HFFc6 (cell line): ENCODE measurements around the gene CCKAR. TPM values are rescaled to one million over a fixed set of nuclear protein-coding genes. Genes with fewer than 3 reads are reported as not detected.

Experiments
- DNase-seq: peaks from one replicate; pipeline ENCODE4 v3.0.0-alpha.2; 2018
- H3K27ac Mint-ChIP-seq: 2 replicates; pipeline ENCODE4 v1.8.0; 2020; ENCODE audit warnings: mild to moderate bottlenecking, mixed read lengths
- H3K27me3 Mint-ChIP-seq: 2 replicates; pipeline ENCODE4 v1.8.0; 2021; ENCODE audit warnings: mild to moderate bottlenecking, moderate library complexity, mixed read lengths; ENCODE audit not compliant: insufficient read depth
- H3K36me3 Mint-ChIP-seq: 2 replicates; pipeline ENCODE4 v1.8.0; 2021; ENCODE audit warnings: low read depth, mixed read lengths
- H3K4me1 Mint-ChIP-seq: 2 replicates; pipeline ENCODE4 v1.8.0; 2020; ENCODE audit warnings: low read depth, mixed read lengths
- H3K4me3 Mint-ChIP-seq: 2 replicates; pipeline ENCODE4 v1.8.0; 2020; ENCODE audit warnings: mild to moderate bottlenecking, moderate library complexity, mixed read lengths
- H3K9me3 Mint-ChIP-seq: 2 replicates; pipeline ENCODE4 v1.8.0; 2020; ENCODE audit warnings: mild to moderate bottlenecking, mixed read lengths
- CTCF ChIP-seq: fragments of 200-600 bp; sonication (generic); IDR thresholded peaks from 2 replicates; pipeline ENCODE4 v1.5.0; 2021; ENCODE audit warnings: antibody characterized with exemption, mild to moderate bottlenecking
- total RNA-seq, 6 experiments: library from RNA; stranded (reverse); fragmentation: NEBNext Ultra II Directional; extraction: Animal tissue kit (Norgen Biotek cat#: 25700); gene quantifications; 2 replicates in 1 of 6; 3 replicates in 5 of 6; pipeline ENCODE4 v1.2.3, GENCODE V29; 2021

CCKAR gene
- total RNA-seq, 6 experiments from 2014 or later = not detected

- TF ChIP-seq CTCF = no peak
- Mint-ChIP-seq H3K27ac (no peak overlapping the region), H3K27me3 (peaks cover 36% of the 10 kb centered on the region), H3K36me3 (no peaks in the 10 kb centered on the region), H3K9me3 (0 out of 2 replicates have a peak, but pooled peaks cover 8% of the 10 kb centered on the region), H3K4me1 (no peaks in the 10 kb centered on the region), H3K4me3 (no peak overlapping the region)
- no peak for DNase-seq
Observed at GRCh38 chr4:26468977-26469376, 21.3 kb downstream of the CCKAR start.

GRCh38 chr4:26468283-26468949 is 21.9 kb downstream of the CCKAR start:
- Mint-ChIP-seq H3K4me3 (no peak overlapping the region), H3K36me3 (no peaks in the 10 kb centered on the region), H3K27ac (no peak overlapping the region), H3K4me1 (no peaks in the 10 kb centered on the region), H3K9me3 (peaks cover 13% of the 10 kb centered on the region; the same call in 1 of the 2 replicates), H3K27me3 (peaks cover 36% of the 10 kb centered on the region)
- no peak for TF ChIP-seq CTCF
- DNase-seq = no peak

- Mint-ChIP-seq H3K4me3 (no peak overlapping the region), H3K36me3 (no peaks in the 10 kb centered on the region), H3K9me3 (peaks cover 19% of the 10 kb centered on the region; the same call in 1 of the 2 replicates), H3K27ac (no peak overlapping the region), H3K4me1 (no peaks in the 10 kb centered on the region), H3K27me3 (peaks cover 37% of the 10 kb centered on the region)
- TF ChIP-seq CTCF = no peak
- DNase-seq = no peak
Observed at GRCh38 chr4:26467724-26468123, 22.6 kb downstream of the CCKAR start.

GRCh38 chr4:26466578-26467270 is 23.6 kb downstream of the CCKAR start:
- peaks cover 33% of the 10 kb centered on the region for H3K27me3 Mint-ChIP-seq
- no peak overlapping the region for H3K27ac Mint-ChIP-seq
- no peak for DNase-seq
- H3K4me3 Mint-ChIP-seq = no peak overlapping the region
- peaks cover 19% of the 10 kb centered on the region; the same call in 1 of the 2 replicates for H3K9me3 Mint-ChIP-seq
- H3K4me1 Mint-ChIP-seq = no peaks in the 10 kb centered on the region
- H3K36me3 Mint-ChIP-seq = no peaks in the 10 kb centered on the region
- TF ChIP-seq CTCF = no peak

GRCh38 chr4:26464420-26465095 is 25.7 kb downstream of the CCKAR start:
- Mint-ChIP-seq H3K36me3 (no peaks in the 10 kb centered on the region), H3K9me3 (peaks cover 19% of the 10 kb centered on the region; the same call in 1 of the 2 replicates), H3K27me3 (peaks cover 31% of the 10 kb centered on the region), H3K27ac (no peak overlapping the region), H3K4me3 (no peak overlapping the region), H3K4me1 (peaks cover 6% of the 10 kb centered on the region)
- TF ChIP-seq CTCF = no peak
- DNase-seq = no peak
